RKO (cell line): ENCODE measurements around the gene PATE1.

Experiments
- DNase-seq: peaks from one replicate; pipeline ENCODE4 v3.0.0-alpha.2; 2016; ENCODE audit warnings: low spot score

The PATE1 gene

GRCh38 chr11:125790825-125791224 is 44.7 kb downstream of the PATE1 start:
- DNase-seq, result no peak

GRCh38 chr11:125797641-125798040 is 51.6 kb downstream of the PATE1 start:
- DNase-seq, result no peak
